Measurements from ENCODE around the gene KIDINS220.

KIDINS220 gene

DNA sequence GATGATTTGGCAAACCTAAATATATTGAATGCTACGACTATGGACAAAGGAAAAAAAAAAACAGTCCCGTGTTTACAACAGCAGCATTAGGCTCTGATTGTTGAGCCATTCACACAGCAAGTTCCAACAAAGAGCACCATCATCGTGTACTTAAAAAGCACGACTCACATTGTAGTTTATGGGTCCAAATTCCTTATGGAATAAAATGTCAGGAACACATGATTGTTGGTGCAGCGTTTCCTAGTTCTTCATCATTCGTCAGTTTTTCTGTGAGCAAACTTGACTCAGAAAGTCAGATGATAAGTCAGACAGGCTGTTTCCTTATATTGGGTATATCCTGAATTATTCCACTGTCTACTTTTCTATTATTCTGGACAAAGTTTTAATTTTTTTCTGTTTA lies 10.0 kb upstream of the KIDINS220 start:
- H3K27me3 Mint-ChIP-seq = peaks cover 58 to 76% of the 10 kb centered on the region in 2 donors

DNA sequence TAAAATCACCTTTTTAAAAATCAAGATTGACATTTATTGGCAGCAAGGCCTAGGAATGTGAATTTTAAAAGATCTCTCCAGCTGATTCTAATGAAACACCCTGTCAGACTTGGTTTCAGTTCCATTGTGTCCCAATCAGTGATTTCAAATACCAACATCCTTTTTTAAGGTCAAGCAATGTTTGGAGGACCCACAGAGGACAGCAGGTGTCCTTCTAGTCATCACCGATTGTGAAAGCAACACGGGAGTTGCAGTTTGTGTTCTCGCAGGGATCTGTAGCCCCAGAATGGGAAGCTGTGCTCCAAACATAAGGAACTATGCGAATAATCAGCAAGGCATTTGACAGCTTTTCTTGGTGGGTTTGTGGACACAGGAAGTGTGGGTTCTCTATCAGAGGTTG lies 4.5 kb upstream of the KIDINS220 start:
- peaks cover 44 to 52% of the 10 kb centered on the region in 2 donors for H3K27me3 Mint-ChIP-seq
- no peak overlapping the region for H3K4me3 Mint-ChIP-seq
- H3K9me3 Mint-ChIP-seq = no peaks in the 10 kb centered on the region
- ATAC-seq (replicated peaks) = no peak
- no peak overlapping the region for H3K27ac Mint-ChIP-seq
- H3K4me1 Mint-ChIP-seq (ENCODE audit: low read depth in 2 of 2) = peaks cover 2 to 7% of the 10 kb centered on the region in 2 donors
- H3K36me3 Mint-ChIP-seq (ENCODE audit: insufficient read depth) = peaks cover 5% of the 10 kb centered on the region
- no peak for DNase-seq

More for the DNA sequence above, 10.0 kb upstream of the KIDINS220 start:
- Mint-ChIP-seq H3K4me1 (ENCODE audit: low read depth in 2 of 2) (peaks cover 0 to 3% of the 10 kb centered on the region in 2 donors), H3K9me3 (no peaks in the 10 kb centered on the region), H3K27ac (no peak overlapping the region), H3K36me3 (ENCODE audit: insufficient read depth) (no peaks in the 10 kb centered on the region), H3K4me3 (no peak overlapping the region)
- ATAC-seq (replicated peaks) = no peak
- no peak for DNase-seq

DNA sequence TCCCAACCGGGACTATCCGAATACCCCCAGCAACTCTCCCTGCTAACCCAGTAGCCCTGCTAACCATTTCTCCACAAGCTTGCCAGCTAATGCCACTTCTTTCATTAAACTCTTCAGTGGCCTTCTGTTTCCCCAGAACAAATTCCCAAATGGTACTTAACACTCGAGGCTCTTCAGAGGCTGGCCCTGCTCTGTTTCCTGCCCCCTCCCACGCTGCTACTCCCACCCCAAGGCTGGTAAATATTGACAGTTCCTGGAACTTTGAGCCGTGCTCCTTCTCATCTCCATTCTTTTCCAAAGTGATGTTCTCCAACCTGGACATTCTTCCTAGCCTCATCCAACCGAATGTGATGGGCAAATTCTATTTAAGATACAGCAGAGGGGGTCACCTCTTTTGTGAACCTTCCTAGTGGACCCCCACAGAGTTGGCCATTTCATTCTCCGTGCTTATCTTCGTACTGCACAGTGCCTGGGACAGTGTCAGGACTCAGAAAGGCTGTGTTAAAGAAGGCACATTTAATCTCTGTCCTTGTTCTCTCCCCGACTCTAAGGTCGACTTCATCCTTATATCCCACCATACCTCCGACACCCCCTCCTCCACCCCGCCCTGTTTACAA lies 3.2 kb upstream of the KIDINS220 start:
- DNase-seq (no peak), ATAC-seq (replicated peaks) (no peak)
- Mint-ChIP-seq H3K4me1 (ENCODE audit: low read depth in 2 of 2) (peaks cover 12 to 18% of the 10 kb centered on the region in 2 donors), H3K4me3 (no peak overlapping the region), H3K27me3 (peaks cover 31 to 38% of the 10 kb centered on the region in 2 donors), H3K9me3 (no peaks in the 10 kb centered on the region), H3K36me3 (ENCODE audit: insufficient read depth) (peaks cover 6% of the 10 kb centered on the region), H3K27ac (peak overlapping the region in 1 of 2 donors; percentile 11)

- H3K36me3 Mint-ChIP-seq (ENCODE audit: insufficient read depth) = peaks cover 6% of the 10 kb centered on the region
- H3K4me1 Mint-ChIP-seq (ENCODE audit: low read depth in 2 of 2) = peaks cover 23 to 30% of the 10 kb centered on the region in 2 donors
- H3K9me3 Mint-ChIP-seq = no peaks in the 10 kb centered on the region
- H3K27me3 Mint-ChIP-seq = peaks cover 20 to 26% of the 10 kb centered on the region in 2 donors
- DNase-seq = no peak
- no peak overlapping the region for H3K27ac Mint-ChIP-seq
- H3K4me3 Mint-ChIP-seq = no peak overlapping the region
- no peak for ATAC-seq (replicated peaks)
Observed at GRCh38 chr2:8839189-8839965, 2.0 kb upstream of the KIDINS220 start.

GRCh38 chr2:8837795-8838140 lies 355 bp upstream of the KIDINS220 start:
- Mint-ChIP-seq H3K36me3 (ENCODE audit: insufficient read depth) (peaks cover 6% of the 10 kb centered on the region), H3K27me3 (peaks cover 10 to 16% of the 10 kb centered on the region in 2 donors), H3K9me3 (no peaks in the 10 kb centered on the region), H3K4me3 (peak overlapping the region; percentile 90 to 100), H3K27ac (peak overlapping the region; percentile 96 to 100), H3K4me1 (ENCODE audit: low read depth in 2 of 2) (peaks cover 33 to 41% of the 10 kb centered on the region in 2 donors)
- DNase-seq = no peak
- peak; percentile 1 for ATAC-seq (replicated peaks)

DNA sequence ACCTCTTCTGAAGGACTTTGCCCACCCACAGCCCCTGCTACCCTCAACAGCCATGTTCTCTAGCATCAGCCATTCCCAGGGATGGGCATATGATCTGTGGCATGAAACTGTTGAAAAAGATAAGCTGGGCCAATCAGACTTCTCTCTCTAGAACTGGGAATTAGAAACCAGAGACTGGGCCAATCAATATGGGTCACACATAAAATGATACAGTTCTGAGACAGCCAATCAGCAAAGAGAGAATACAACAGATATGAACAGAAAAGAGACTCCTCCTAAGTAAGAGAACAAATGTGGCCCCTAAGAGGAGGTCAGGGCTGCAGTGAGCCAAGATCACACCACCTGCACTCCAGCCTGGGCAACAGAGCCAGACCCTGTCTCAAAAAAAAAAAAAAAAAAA lies 2.1 kb downstream of the KIDINS220 start:
- ATAC-seq (replicated peaks) = no peak
- peak overlapping the region; percentile 90 to 100 for H3K4me3 Mint-ChIP-seq
- peaks cover 0 to 2% of the 10 kb centered on the region in 2 donors for H3K27me3 Mint-ChIP-seq
- no peak overlapping the region for H3K27ac Mint-ChIP-seq
- H3K4me1 Mint-ChIP-seq (ENCODE audit: low read depth in 2 of 2) = peaks cover 45 to 65% of the 10 kb centered on the region in 2 donors
- no peaks in the 10 kb centered on the region for H3K9me3 Mint-ChIP-seq
- no peak for DNase-seq
- peaks cover 6% of the 10 kb centered on the region for H3K36me3 Mint-ChIP-seq (ENCODE audit: insufficient read depth)

DNA sequence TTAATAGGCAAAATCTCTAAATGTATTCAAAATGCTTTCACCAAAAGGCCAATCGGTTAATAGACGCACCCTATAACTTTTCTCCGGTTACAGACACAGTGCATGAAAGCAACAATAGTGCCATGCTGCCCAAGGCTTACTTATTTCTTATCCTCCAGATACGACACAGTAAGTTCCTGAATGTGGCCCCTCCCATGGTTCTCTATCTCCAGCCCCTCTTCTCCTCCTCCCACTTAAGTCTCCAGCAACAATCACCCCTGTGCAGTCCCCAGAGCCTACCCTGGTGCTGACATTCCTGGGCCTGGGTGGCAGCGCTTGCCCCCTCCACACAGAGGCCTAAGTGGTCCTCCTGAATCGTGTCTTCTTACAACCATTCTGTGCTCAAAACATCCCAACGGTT lies 3.6 kb downstream of the KIDINS220 start:
- Mint-ChIP-seq H3K4me3 (no peak overlapping the region), H3K27ac (no peak overlapping the region), H3K27me3 (no peaks in the 10 kb centered on the region), H3K4me1 (ENCODE audit: low read depth in 2 of 2) (peaks cover 53 to 74% of the 10 kb centered on the region in 2 donors), H3K36me3 (ENCODE audit: insufficient read depth) (peaks cover 6% of the 10 kb centered on the region), H3K9me3 (no peaks in the 10 kb centered on the region)
- ATAC-seq (replicated peaks) (no peak), DNase-seq (no peak)

DNA sequence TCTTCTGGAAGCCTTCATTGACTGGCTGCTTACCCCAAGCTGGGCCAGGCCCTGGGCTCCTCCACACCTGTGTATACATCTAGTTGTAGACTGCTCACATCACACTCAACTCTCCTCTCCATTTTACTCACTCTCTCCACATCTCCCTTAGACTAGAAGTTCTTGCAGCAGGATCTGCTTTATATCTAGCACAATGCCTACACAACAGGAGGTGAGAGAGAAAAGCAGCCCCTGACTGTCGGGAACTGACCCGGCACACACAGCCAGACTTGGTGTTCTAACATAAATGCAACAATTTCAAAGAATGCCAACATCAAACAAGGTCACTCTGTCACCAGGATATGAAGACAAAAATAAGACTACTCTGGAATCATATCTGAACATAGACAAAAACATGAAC lies 5.9 kb downstream of the KIDINS220 start:
- Mint-ChIP-seq H3K27me3 (no peaks in the 10 kb centered on the region), H3K9me3 (no peaks in the 10 kb centered on the region), H3K4me1 (ENCODE audit: low read depth in 2 of 2) (peaks cover 59 to 77% of the 10 kb centered on the region in 2 donors), H3K4me3 (no peak overlapping the region), H3K27ac (peak overlapping the region; percentile 25 to 51), H3K36me3 (ENCODE audit: insufficient read depth) (peaks cover 5% of the 10 kb centered on the region)
- ATAC-seq (replicated peaks) = no peak
- DNase-seq = no peak

- Mint-ChIP-seq H3K4me3 (no peak overlapping the region), H3K4me1 (ENCODE audit: low read depth in 2 of 2) (peaks cover 29 to 50% of the 10 kb centered on the region in 2 donors), H3K27ac (no peak overlapping the region)
Observed at GRCh38 chr2:8827729-8828128, 9.7 kb downstream of the KIDINS220 start.

DNA sequence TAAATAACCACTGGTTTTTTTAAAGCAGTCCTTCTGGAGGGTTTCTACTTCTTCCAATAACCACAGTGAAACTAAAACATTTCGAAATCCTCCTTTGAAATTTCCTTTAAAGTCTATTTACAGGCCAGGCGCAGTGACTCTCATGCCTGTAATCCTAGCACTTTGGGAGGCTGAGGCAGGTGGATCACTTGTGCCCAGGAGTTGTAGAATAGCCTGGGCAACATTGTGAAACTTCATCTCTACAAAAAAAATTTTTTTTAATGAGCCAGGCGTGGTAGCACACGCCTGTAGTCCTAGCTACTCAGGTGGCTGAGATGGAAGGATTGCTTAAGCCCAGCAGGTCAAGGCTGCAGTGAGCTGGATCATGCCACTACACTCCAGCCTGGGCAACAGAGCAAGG lies 15.2 kb downstream of the KIDINS220 start:
- Mint-ChIP-seq H3K4me1 (ENCODE audit: low read depth in 2 of 2) (peaks cover 4 to 9% of the 10 kb centered on the region in 2 donors), H3K4me3 (no peak overlapping the region), H3K27me3 (no peaks in the 10 kb centered on the region), H3K27ac (no peak overlapping the region), H3K36me3 (ENCODE audit: insufficient read depth) (peaks cover 52% of the 10 kb centered on the region), H3K9me3 (no peaks in the 10 kb centered on the region)
- no peak for ATAC-seq (replicated peaks)
- no peak for DNase-seq

More at GRCh38 chr2:8827729-8828128, 9.7 kb downstream of the KIDINS220 start:
- H3K9me3 Mint-ChIP-seq = no peaks in the 10 kb centered on the region
- DNase-seq (no peak), ATAC-seq (replicated peaks) (no peak)
- no peaks in the 10 kb centered on the region for H3K27me3 Mint-ChIP-seq
- peaks cover 26% of the 10 kb centered on the region for H3K36me3 Mint-ChIP-seq (ENCODE audit: insufficient read depth)

GRCh38 chr2:8821276-8822217 lies 15.9 kb downstream of the KIDINS220 start:
- Mint-ChIP-seq H3K9me3 (no peaks in the 10 kb centered on the region), H3K27ac (no peak overlapping the region), H3K27me3 (no peaks in the 10 kb centered on the region), H3K4me3 (no peak overlapping the region), H3K4me1 (ENCODE audit: low read depth in 2 of 2) (peaks cover 3 to 8% of the 10 kb centered on the region in 2 donors), H3K36me3 (ENCODE audit: insufficient read depth) (peaks cover 53% of the 10 kb centered on the region)
- no peak for ATAC-seq (replicated peaks)
- DNase-seq = no peak

GRCh38 chr2:8819948-8820347 lies 17.5 kb downstream of the KIDINS220 start:
- peaks cover 3 to 8% of the 10 kb centered on the region in 2 donors for H3K4me1 Mint-ChIP-seq (ENCODE audit: low read depth in 2 of 2)
- DNase-seq = no peak
- peaks cover 41% of the 10 kb centered on the region for H3K36me3 Mint-ChIP-seq (ENCODE audit: insufficient read depth)
- H3K9me3 Mint-ChIP-seq = no peaks in the 10 kb centered on the region
- no peak overlapping the region for H3K27ac Mint-ChIP-seq
- no peaks in the 10 kb centered on the region for H3K27me3 Mint-ChIP-seq
- H3K4me3 Mint-ChIP-seq = no peak overlapping the region
- ATAC-seq (replicated peaks) = no peak

DNA sequence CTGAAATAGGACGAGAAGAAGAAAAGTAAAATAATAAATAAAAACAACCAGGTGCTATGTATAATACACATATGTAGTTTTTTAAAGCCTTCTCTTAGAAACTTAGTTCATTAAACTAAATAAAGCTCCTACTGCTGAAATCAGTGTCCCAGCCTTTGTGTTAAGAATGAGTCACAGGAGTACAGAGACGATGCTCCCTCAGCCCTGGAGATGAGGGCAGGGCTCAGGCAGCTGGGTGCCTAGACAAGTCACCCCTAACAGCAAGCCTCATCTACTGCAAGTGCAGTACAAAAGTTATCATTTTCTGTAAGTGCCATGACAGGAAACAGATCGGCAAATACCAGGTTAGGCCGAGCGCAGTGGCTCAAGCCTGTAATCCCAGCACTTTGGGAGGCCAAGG lies 18.2 kb downstream of the KIDINS220 start:
- DNase-seq (no peak), ATAC-seq (replicated peaks) (no peak)
- Mint-ChIP-seq H3K4me1 (ENCODE audit: low read depth in 2 of 2) (peaks cover 3 to 4% of the 10 kb centered on the region in 2 donors), H3K9me3 (no peaks in the 10 kb centered on the region), H3K27me3 (no peaks in the 10 kb centered on the region), H3K36me3 (ENCODE audit: insufficient read depth) (peaks cover 34% of the 10 kb centered on the region), H3K4me3 (no peak overlapping the region), H3K27ac (no peak overlapping the region)
